Posterior vena cava (tissue), 2 donors: ENCODE measurements around the gene UCHL3. TPM values are rescaled to one million over a fixed set of nuclear protein-coding genes. Genes with fewer than 3 reads are reported as not detected.

Experiments
- DNase-seq: peaks from one replicate; pipeline ENCODE4 v3.0.0-alpha.2; 2020; ENCODE audit warnings: low spot score
- intact Hi-C, 2 donors: fragments of 100-400 bp; cut with DNase I; formaldehyde crosslinking; loops; one replicate each; pipeline versions ENCODE4 v1.14.1 to v1.14.2; 2022 to 2023
- total RNA-seq, 2 donors: library from RNA; stranded (reverse); fragmentation: NEBNext Ultra II Directional; extraction: Animal tissue kit (Norgen Biotek cat#: 25700); gene quantifications; one replicate each; pipeline ENCODE4 v1.2.1, GENCODE V29; 2021
- donor health status: DM: yes; HTN: yes; CAD: no.
- donor health status: DM: yes; HTN: yes; CAD: no.

Gene UCHL3
- total RNA-seq, 2 donors from 2014 or later = 29.2 to 39.9 TPM

GRCh38 chr13:75652726-75653125, 103.1 kb downstream of the UCHL3 start:
- intact Hi-C loops = loop anchor here in 1 of 2 donors (5.0 kb wide), 1 partner anchor 655 kb away; no protein-coding TSS in a partner anchor
- DNase-seq = no peak

Other genes with a start within 250 kb of the UCHL3 start
- gene TBC1D4, start 67.6 kb upstream of the UCHL3 start, total RNA-seq = 10 to 100 TPM; 14.9 to 20.3 TPM
- 100 to 1,000 TPM; 173 to 201 TPM for gene COMMD6, start 11.9 kb upstream of the UCHL3 start, total RNA-seq
- 10 to 100 TPM; 27.4 to 28.8 TPM for gene LMO7, start 86.5 kb downstream of the UCHL3 start, total RNA-seq